ENCODE results near the gene SLC25A24. TPM values are rescaled to one million over a fixed set of nuclear protein-coding genes. Genes with fewer than 3 reads are reported as not detected.
A peak's percentile ranks its signal among the peaks of the same experiment; 100 is the strongest.
"Not testable (repeated sequence)": the region's sequence is repeated elsewhere in the genome, so short reads cannot be mapped to it uniquely, and the experiment has no call there.

The SLC25A24 gene
- total RNA-seq (10 to 100 TPM in 3 of 5 experiments, 1 to 10 TPM in 2; 7.1 to 27.2 (median 10.2) TPM), polyA plus RNA-seq (10 to 100 TPM in 1 of 2 donors, 1 to 10 TPM in 1; 7.5 to 11.0 TPM), total RNA-seq (6.7 reads per million, percentile 29 among the genes with 10 or more reads in this experiment)

- peak within 1 kb of the TSS; percentile 69 to 93 (median 88) for H3K4me3 Mint-ChIP-seq
- intact Hi-C loops (cut with micrococcal nuclease), result loop anchor here (1.0 to 5.0 kb wide), 17 partner anchors 15 to 1143 kb away; partner anchors contain the start of genes PRMT6 (in 2 of the 2), STXBP3 (in 2 of the 2), EEIG2 (in 1 of the 2) and VAV3 (in 1 of the 2)
- peak; percentile 58 to 83 (median 71) for DNase-seq
- peak within 1 kb of the TSS; percentile 75 for H3K4me3 ChIP-seq (ENCODE audit: low read length)
- H3K27ac Mint-ChIP-seq, result peak within 1 kb of the TSS; percentile 52 to 87 (median 82)
- no peaks in the 10 kb centered on the region for H3K27me3 ChIP-seq (ENCODE audit: control insufficient read depth in 2 of 2, insufficient read depth in 2 of 2, low read length in 2 of 2)
- H3K36me3 ChIP-seq (ENCODE audit: control insufficient read depth in 2 of 3, insufficient read depth in 3 of 3, low read length in 3 of 3), result peaks cover 0 to 4% (median 0%) of the 10 kb centered on the region in 3 experiments
- POLR2A ChIA-PET, result interaction anchor here (0.6 to 2.0 kb wide), 11 partner anchors 10 to 900 kb away, joined by 3 to 11 read pairs (median 5); partner anchors contain the start of genes EEIG2, HENMT1, PRPF38B and WDR47
- ATAC-seq, result peak; percentile 96
- H3K9me3 Mint-ChIP-seq, result peaks cover 0 to 12% (median under 1%) of the 10 kb centered on the region in 11 donors
- H3K27ac ChIP-seq (ENCODE audit: low read depth, low read length), result peak within 1 kb of the TSS; percentile 65
- peaks cover 0 to 19% (median 0%) of the 10 kb centered on the region in 5 donors for H3K27me3 Mint-ChIP-seq
- CTCF ChIA-PET, result interaction anchor here (0.7 to 1.2 kb wide), 3 partner anchors 9 to 367 kb away, joined by 3 read pairs; no protein-coding TSS in a partner anchor
- peaks cover 3 to 16% of the 10 kb centered on the region in 2 donors for H3K4me1 ChIP-seq (ENCODE audit: control insufficient read depth in 2 of 2, insufficient read depth in 2 of 2, low read length in 2 of 2)
- peaks cover 3 to 36% (median 4%) of the 10 kb centered on the region in 5 donors for H3K36me3 Mint-ChIP-seq
- peaks cover 17 to 42% (median 30%) of the 10 kb centered on the region in 7 donors for H3K4me1 Mint-ChIP-seq
- no peaks in the 10 kb centered on the region for H3K9me3 ChIP-seq (ENCODE audit: control insufficient read depth in 2 of 3, low read length in 3 of 3)
These were observed at the start of gene SLC25A24 for GRCh38 chr1:108199781-108200686. TSS of gene SLC25A24 (minus strand) at chr1:108200343. CDS start at chr1:108200138, 205 bp downstream.

GRCh38 chr1:108243976-108244375 is 43.8 kb upstream of the SLC25A24 start, which contains the start of gene NBPF4:
TSS of gene NBPF4 (minus strand) at chr1:108244076. CDS start at chr1:108243761, 315 bp downstream.
- H3K27me3 Mint-ChIP-seq; DNase-seq; H3K4me1 Mint-ChIP-seq; CTCF ChIA-PET; H3K4me1 ChIP-seq (ENCODE audit: control insufficient read depth in 2 of 2, insufficient read depth in 2 of 2, low read length in 2 of 2); H3K9me3 Mint-ChIP-seq; H3K36me3 Mint-ChIP-seq; H3K36me3 ChIP-seq (ENCODE audit: control insufficient read depth in 2 of 3, insufficient read depth in 3 of 3, low read length in 3 of 3); H3K27ac Mint-ChIP-seq; H3K9me3 ChIP-seq (ENCODE audit: control insufficient read depth in 2 of 3, low read length in 3 of 3); POLR2A ChIA-PET; intact Hi-C loops (cut with micrococcal nuclease); H3K27me3 ChIP-seq (ENCODE audit: control insufficient read depth in 2 of 2, insufficient read depth in 2 of 2, low read length in 2 of 2); H3K4me3 Mint-ChIP-seq; ATAC-seq; H3K4me3 ChIP-seq (ENCODE audit: low read length); H3K27ac ChIP-seq (ENCODE audit: low read depth, low read length): not testable (repeated sequence)

- H3K9me3 Mint-ChIP-seq; DNase-seq; H3K27me3 Mint-ChIP-seq; H3K4me3 Mint-ChIP-seq; H3K4me1 ChIP-seq (ENCODE audit: control insufficient read depth in 2 of 2, insufficient read depth in 2 of 2, low read length in 2 of 2); H3K36me3 ChIP-seq (ENCODE audit: control insufficient read depth in 2 of 3, insufficient read depth in 3 of 3, low read length in 3 of 3); H3K4me1 Mint-ChIP-seq; H3K9me3 ChIP-seq (ENCODE audit: control insufficient read depth in 2 of 3, low read length in 3 of 3); POLR2A ChIA-PET; ATAC-seq; H3K27ac Mint-ChIP-seq; H3K36me3 Mint-ChIP-seq; CTCF ChIA-PET; H3K27me3 ChIP-seq (ENCODE audit: control insufficient read depth in 2 of 2, insufficient read depth in 2 of 2, low read length in 2 of 2); H3K4me3 ChIP-seq (ENCODE audit: low read length); intact Hi-C loops (cut with micrococcal nuclease); H3K27ac ChIP-seq (ENCODE audit: low read depth, low read length): not testable (repeated sequence)
These were observed 39.3 kb upstream of the SLC25A24 start for GRCh38 chr1:108239426-108239825.

GRCh38 chr1:108235308-108235707 is 35.2 kb upstream of the SLC25A24 start:
- H3K4me1 Mint-ChIP-seq; H3K4me3 ChIP-seq (ENCODE audit: low read length); H3K9me3 Mint-ChIP-seq; H3K27me3 Mint-ChIP-seq; H3K4me1 ChIP-seq (ENCODE audit: control insufficient read depth in 2 of 2, insufficient read depth in 2 of 2, low read length in 2 of 2); H3K9me3 ChIP-seq (ENCODE audit: control insufficient read depth in 2 of 3, low read length in 3 of 3); H3K27me3 ChIP-seq (ENCODE audit: control insufficient read depth in 2 of 2, insufficient read depth in 2 of 2, low read length in 2 of 2); H3K27ac Mint-ChIP-seq; H3K36me3 Mint-ChIP-seq; intact Hi-C loops (cut with micrococcal nuclease); H3K27ac ChIP-seq (ENCODE audit: low read depth, low read length); ATAC-seq; DNase-seq; CTCF ChIA-PET; POLR2A ChIA-PET; H3K4me3 Mint-ChIP-seq; H3K36me3 ChIP-seq (ENCODE audit: control insufficient read depth in 2 of 3, insufficient read depth in 3 of 3, low read length in 3 of 3): not testable (repeated sequence)

GRCh38 chr1:108232183-108232582 is 32.0 kb upstream of the SLC25A24 start:
- H3K9me3 ChIP-seq (ENCODE audit: control insufficient read depth in 2 of 3, low read length in 3 of 3); H3K4me3 ChIP-seq (ENCODE audit: low read length); H3K9me3 Mint-ChIP-seq; H3K27me3 Mint-ChIP-seq; H3K27ac ChIP-seq (ENCODE audit: low read depth, low read length); intact Hi-C loops (cut with micrococcal nuclease); H3K36me3 ChIP-seq (ENCODE audit: control insufficient read depth in 2 of 3, insufficient read depth in 3 of 3, low read length in 3 of 3); ATAC-seq; H3K4me1 ChIP-seq (ENCODE audit: control insufficient read depth in 2 of 2, insufficient read depth in 2 of 2, low read length in 2 of 2); DNase-seq; POLR2A ChIA-PET; H3K4me1 Mint-ChIP-seq; H3K36me3 Mint-ChIP-seq; H3K27me3 ChIP-seq (ENCODE audit: control insufficient read depth in 2 of 2, insufficient read depth in 2 of 2, low read length in 2 of 2); CTCF ChIA-PET; H3K27ac Mint-ChIP-seq; H3K4me3 Mint-ChIP-seq: not testable (repeated sequence)

- H3K27me3 Mint-ChIP-seq; H3K9me3 Mint-ChIP-seq; intact Hi-C loops (cut with micrococcal nuclease); H3K4me1 ChIP-seq (ENCODE audit: control insufficient read depth in 2 of 2, insufficient read depth in 2 of 2, low read length in 2 of 2); H3K27me3 ChIP-seq (ENCODE audit: control insufficient read depth in 2 of 2, insufficient read depth in 2 of 2, low read length in 2 of 2); H3K4me3 Mint-ChIP-seq; H3K9me3 ChIP-seq (ENCODE audit: control insufficient read depth in 2 of 3, low read length in 3 of 3); H3K27ac ChIP-seq (ENCODE audit: low read depth, low read length); H3K4me3 ChIP-seq (ENCODE audit: low read length); H3K36me3 ChIP-seq (ENCODE audit: control insufficient read depth in 2 of 3, insufficient read depth in 3 of 3, low read length in 3 of 3); ATAC-seq; POLR2A ChIA-PET; H3K4me1 Mint-ChIP-seq; DNase-seq; H3K27ac Mint-ChIP-seq; CTCF ChIA-PET; H3K36me3 Mint-ChIP-seq: not testable (repeated sequence)
These were observed 29.8 kb upstream of the SLC25A24 start for GRCh38 chr1:108229976-108230375.

All from naive thymus-derived CD4-positive, alpha-beta T cell (primary cell).